H9 (cell line): ENCODE measurements around the gene ARVCF. TPM values are rescaled to one million over a fixed set of nuclear protein-coding genes. Genes with fewer than 3 reads are reported as not detected.

Experiments used
- DNase-seq: peaks from one replicate; pipeline ENCODE4 v3.0.0-alpha.2; 2017
- H2AFZ ChIP-seq: one replicate; pipeline ENCODE4 v1.6.1; 2013; ENCODE audit warnings: mild to moderate bottlenecking, low read length, control low read depth, moderate library complexity
- H2AK5ac ChIP-seq: 2 replicates; pipeline ENCODE4 v1.6.1; 2013; ENCODE audit warnings: low read length, control low read depth, mixed read lengths; ENCODE audit not compliant: insufficient read length
- H2BK120ac ChIP-seq: one replicate; pipeline ENCODE4 v1.6.1; 2013; ENCODE audit warnings: low read depth, mild to moderate bottlenecking, low read length, control low read depth, inconsistent platforms; ENCODE audit not compliant: poor library complexity, severe bottlenecking
- H2BK12ac ChIP-seq: 2 replicates; pipeline ENCODE4 v1.6.1; 2013; ENCODE audit warnings: low read length, control low read depth, mixed read lengths, low read depth; ENCODE audit not compliant: insufficient read length
- H2BK15ac ChIP-seq: 2 replicates; pipeline ENCODE4 v1.6.1; 2013; ENCODE audit warnings: low read depth, low read length, control low read depth
- H2BK20ac ChIP-seq: one replicate; pipeline ENCODE4 v1.6.1; 2013; ENCODE audit warnings: low read depth, mild to moderate bottlenecking, low read length, control low read depth, inconsistent platforms; ENCODE audit not compliant: poor library complexity, severe bottlenecking
- H2BK5ac ChIP-seq: 2 replicates; pipeline ENCODE4 v1.6.1; 2013; ENCODE audit warnings: low read length, control low read depth, mixed read lengths; ENCODE audit not compliant: insufficient read length
- H3K14ac ChIP-seq: 2 replicates; pipeline ENCODE4 v1.6.1; 2013; ENCODE audit warnings: low read length, control low read depth; ENCODE audit not compliant: insufficient read depth
- H3K18ac ChIP-seq: 2 replicates; pipeline ENCODE4 v1.6.1; 2013; ENCODE audit warnings: low read depth, mild to moderate bottlenecking, mixed read lengths, low read length, control low read depth; ENCODE audit not compliant: insufficient read length
- H3K23ac ChIP-seq: 2 replicates; pipeline ENCODE4 v1.6.1; 2013; ENCODE audit warnings: low read length, control low read depth, mixed read lengths, low read depth; ENCODE audit not compliant: insufficient read length
- H3K23me2 ChIP-seq: 2 replicates; pipeline ENCODE4 v1.6.1; 2013; ENCODE audit warnings: low read depth, mild to moderate bottlenecking, mixed read lengths, low read length, control low read depth; ENCODE audit not compliant: insufficient read length, poor library complexity, severe bottlenecking
- H3K27ac ChIP-seq: 2 replicates; pipeline ENCODE4 v1.5.1; 2013; ENCODE audit warnings: low read length, control low read depth, mixed read lengths, low read depth; ENCODE audit not compliant: insufficient read length
- H3K27me3 ChIP-seq: 2 replicates; pipeline ENCODE4 v1.6.1; 2013; ENCODE audit warnings: low read length, control low read depth, inconsistent platforms; ENCODE audit not compliant: insufficient read depth
- H3K4ac ChIP-seq: 2 replicates; pipeline ENCODE4 v1.6.1; 2013; ENCODE audit warnings: low read depth, mild to moderate bottlenecking, control low read depth, inconsistent platforms, low read length, moderate library complexity
- H3K4me1 ChIP-seq: 2 replicates; pipeline ENCODE4 v1.6.1; 2013; ENCODE audit warnings: low read length, control low read depth, inconsistent platforms; ENCODE audit not compliant: insufficient read depth
- H3K4me2 ChIP-seq: 2 replicates; pipeline ENCODE4 v1.6.1; 2013; ENCODE audit warnings: low read length, control low read depth, mixed read lengths; ENCODE audit not compliant: insufficient read length, insufficient read depth
- H3K56ac ChIP-seq: 2 replicates; pipeline ENCODE4 v1.6.1; 2013; ENCODE audit warnings: low read depth, mild to moderate bottlenecking, mixed read lengths, low read length, control low read depth; ENCODE audit not compliant: insufficient read length
- H3K79me1 ChIP-seq: 2 replicates; pipeline ENCODE4 v1.6.1; 2013; ENCODE audit warnings: low read depth, mild to moderate bottlenecking, moderate library complexity, low read length, control low read depth, inconsistent platforms; ENCODE audit not compliant: insufficient read depth, poor library complexity, severe bottlenecking
- H3K79me2 ChIP-seq: 2 replicates; pipeline ENCODE4 v1.6.1; 2013; ENCODE audit warnings: low read length, control low read depth, inconsistent platforms; ENCODE audit not compliant: insufficient read depth
- H3K9ac ChIP-seq: 2 replicates; pipeline ENCODE4 v1.6.1; 2013; ENCODE audit warnings: low read length, control low read depth, mixed read lengths; ENCODE audit not compliant: insufficient read length; ENCODE audit errors: extremely low read depth
- H3K9me3 ChIP-seq: one replicate; pipeline ENCODE4 v1.6.1; 2013; ENCODE audit warnings: low read depth, low read length, inconsistent platforms; ENCODE audit not compliant: control insufficient read depth
- H3T11ph ChIP-seq: one replicate; pipeline ENCODE4 v1.6.1; 2013; ENCODE audit warnings: mild to moderate bottlenecking, low read length, control low read depth, inconsistent platforms
- H4K20me1 ChIP-seq: one replicate; pipeline ENCODE4 v1.6.1; 2013; ENCODE audit not compliant: control insufficient read depth, insufficient read length, insufficient read depth
- H4K5ac ChIP-seq: 2 replicates; pipeline ENCODE4 v1.6.1; 2013; ENCODE audit warnings: low read depth, mild to moderate bottlenecking, mixed read lengths, low read length, control low read depth; ENCODE audit not compliant: insufficient read length
- H4K8ac ChIP-seq: replicated peaks from 2 replicates; pipeline ENCODE4 v1.6.1; 2013; ENCODE audit warnings: low read length, control low read depth, mixed read lengths, low read depth; ENCODE audit not compliant: insufficient read length
- H4K91ac ChIP-seq: 2 replicates; pipeline ENCODE4 v1.6.1; 2013; ENCODE audit warnings: low read depth, mild to moderate bottlenecking, moderate library complexity, mixed read lengths, low read length, control low read depth; ENCODE audit not compliant: insufficient read length
- H3K27ac Mint-ChIP-seq, 3 experiments: 2 replicates in 2 of 3; 3 replicates in 1 of 3; pipeline ENCODE4 v1.8.0; 2020 to 2021; ENCODE audit warnings: mixed read lengths in 3 of 3, mild to moderate bottlenecking in 1 of 3, moderate library complexity in 1 of 3
- H3K27me3 Mint-ChIP-seq: 2 replicates; pipeline ENCODE4 v1.8.0; 2021; ENCODE audit warnings: low read depth, mild to moderate bottlenecking, moderate library complexity, mixed read lengths
- H3K36me3 Mint-ChIP-seq, 3 experiments: 2 replicates in 2 of 3; 3 replicates in 1 of 3; pipeline ENCODE4 v1.8.0; 2020 to 2021; ENCODE audit warnings: low read depth in 3 of 3, mixed read lengths in 3 of 3; ENCODE audit not compliant: insufficient read depth in 1 of 3
- H3K4me1 Mint-ChIP-seq, 2 experiments: 2 replicates each; pipeline ENCODE4 v1.8.0; 2020; ENCODE audit warnings: mixed read lengths in 2 of 2
- H3K4me3 Mint-ChIP-seq, 2 experiments: 2 replicates in 1 of 2; 3 replicates in 1 of 2; pipeline ENCODE4 v1.8.0; 2020 to 2021; ENCODE audit warnings: mild to moderate bottlenecking in 2 of 2, mixed read lengths in 2 of 2, moderate library complexity in 1 of 2
- H3K9me3 Mint-ChIP-seq, 2 experiments: 2 replicates in 1 of 2; 3 replicates in 1 of 2; pipeline ENCODE4 v1.8.0; 2020; ENCODE audit warnings: mild to moderate bottlenecking in 2 of 2, mixed read lengths in 2 of 2, moderate library complexity in 1 of 2
- CTCF ChIP-seq: fragments of 200-600 bp; sonication (generic); conservative IDR thresholded peaks from 3 replicates; pipeline ENCODE4 v1.8.0; 2021; ENCODE audit warnings: antibody characterized with exemption, mild to moderate bottlenecking
- WGBS: extraction: QIAGEN DNeasy Blood & Tissue Kit; methylation state at CpG from one replicate; pipeline ENCODE4 v1.1.7; 2013; ENCODE audit warnings: missing lambda C conversion rate, low lambda C conversion rate, mixed read lengths; ENCODE audit not compliant: insufficient read length; ENCODE audit errors: extremely low coverage; 5-methylcytosine and 5-hydroxymethylcytosine counted together
- total RNA-seq: library from RNA; stranded (reverse); gene quantifications from 2 replicates; pipeline ENCODE4 v1.2.1, GENCODE V29; 2021

ARVCF gene
- total RNA-seq, 1 experiment from 2014 or later, result 40.7 TPM

- no peak overlapping the region for H2BK5ac ChIP-seq
- H3K23ac ChIP-seq, result no peak overlapping the region
- no peak overlapping the region for H2BK12ac ChIP-seq
- TF ChIP-seq CTCF, result no peak
- no peak overlapping the region for H3K56ac ChIP-seq
- no CpG with 5 or more reads among the region's 11 CpGs for WGBS
- no peaks in the 10 kb centered on the region for H3K23me2 ChIP-seq
- H3K14ac ChIP-seq, result no peak overlapping the region
- no peaks in the 10 kb centered on the region for H3K9me3 Mint-ChIP-seq
- H3K79me2 ChIP-seq, result no peaks in the 10 kb centered on the region
- no peak overlapping the region for H2BK120ac ChIP-seq
- H3T11ph ChIP-seq, result no peak overlapping the region
- H3K27me3 ChIP-seq, result no peaks in the 10 kb centered on the region
- no peak overlapping the region for H4K91ac ChIP-seq
- H2BK15ac ChIP-seq, result no peak overlapping the region
- H4K8ac ChIP-seq, result no peak overlapping the region
- H3K36me3 Mint-ChIP-seq, result peaks cover 0 to 5% (median 3%) of the 10 kb centered on the region in 3 experiments; a peak in 2 of 7 replicates
- DNase-seq, result no peak
- H4K5ac ChIP-seq, result no peak overlapping the region
- no peak overlapping the region for H3K27ac ChIP-seq
- no peaks in the 10 kb centered on the region for H3K4me1 ChIP-seq
- H3K79me1 ChIP-seq, result no peaks in the 10 kb centered on the region
- no peak overlapping the region for H3K4me2 ChIP-seq
- no peaks in the 10 kb centered on the region for H3K4me1 Mint-ChIP-seq
- no peaks in the 10 kb centered on the region for H3K9me3 ChIP-seq
- no peak overlapping the region for H3K4ac ChIP-seq
- no peak overlapping the region for H2AFZ ChIP-seq
- no peak overlapping the region for H3K9ac ChIP-seq
- no peak overlapping the region for H3K27ac Mint-ChIP-seq
- no peak overlapping the region for H3K18ac ChIP-seq
- H4K20me1 ChIP-seq, result no peaks in the 10 kb centered on the region
- no peaks in the 10 kb centered on the region; the same call in 1 of the 2 replicates for H3K27me3 Mint-ChIP-seq
- H2AK5ac ChIP-seq, result no peak overlapping the region
- H2BK20ac ChIP-seq, result no peak overlapping the region
- H3K4me3 Mint-ChIP-seq, result no peak overlapping the region
Measured at GRCh38 chr22:20061481-20061861, 44.8 kb upstream of the ARVCF start.
